WTC11 (cell line): ENCODE results near the gene C1QC. TPM values are rescaled to one million over a fixed set of nuclear protein-coding genes. Genes with fewer than 3 reads are reported as not detected.

ENCODE experiments used
- ATAC-seq: fragments of 200-7000 bp; cut with Tn5 transposase; 2 replicates; pipeline ENCODE4 v1.10.0; 2021; ENCODE audit warnings: mild to moderate bottlenecking, moderate library complexity
- CTCF ChIA-PET: fragments of 300-600 bp; sonication (Branson Sonifier 250); formaldehyde crosslinking; loops from one replicate; lab custom pipeline; 2021; ENCODE audit warnings: antibody characterized with exemption; lab: Charles Lee
- POLR2A ChIA-PET: fragments of 350-600 bp; sonication (Branson Sonifier 250); formaldehyde crosslinking; loops from one replicate; lab custom pipeline; 2021; ENCODE audit warnings: antibody characterized with exemption; lab: Charles Lee
- DNase-seq: peaks from one replicate; pipeline ENCODE4 v3.0.0; 2021; ENCODE audit warnings: low spot score
- H3K27ac Mint-ChIP-seq: 2 replicates; pipeline ENCODE4 v1.8.0; 2021; ENCODE audit warnings: mixed read lengths
- H3K27me3 Mint-ChIP-seq: 2 replicates; pipeline ENCODE4 v1.8.0; 2021; ENCODE audit warnings: low read depth, mild to moderate bottlenecking, moderate library complexity, mixed read lengths
- H3K36me3 Mint-ChIP-seq: 2 replicates; pipeline ENCODE4 v1.8.0; 2021; ENCODE audit warnings: mixed read lengths
- H3K4me1 Mint-ChIP-seq: 2 replicates; pipeline ENCODE4 v1.8.0; 2022; ENCODE audit warnings: mixed read lengths
- H3K4me3 Mint-ChIP-seq: 2 replicates; pipeline ENCODE4 v1.8.0; 2021; ENCODE audit warnings: mild to moderate bottlenecking, moderate library complexity, mixed read lengths
- H3K9me3 Mint-ChIP-seq: 2 replicates; pipeline ENCODE4 v1.8.0; 2021; ENCODE audit warnings: mixed read lengths
- ARID4B ChIP-seq: sonication (generic); formaldehyde crosslinking; IDR thresholded peaks from 2 replicates; pipeline ENCODE4 v1.8.0; 2023; ENCODE audit warnings: missing genetic modification reagents, mild to moderate bottlenecking, borderline replicate concordance
- ATF6 ChIP-seq: sonication (generic); formaldehyde crosslinking; IDR thresholded peaks from 2 replicates; pipeline ENCODE4 v1.8.1; 2023; ENCODE audit warnings: mild to moderate bottlenecking, missing genetic modification reagents
- CBFB ChIP-seq: sonication (generic); formaldehyde crosslinking; IDR thresholded peaks from 2 replicates; pipeline ENCODE4 v1.8.1; 2022; ENCODE audit warnings: mild to moderate bottlenecking, low read depth, missing genetic modification reagents
- FOXJ3 ChIP-seq: sonication (generic); formaldehyde crosslinking; IDR thresholded peaks from 2 replicates; pipeline ENCODE4 v1.9.0; 2021; ENCODE audit warnings: missing genetic modification reagents, mild to moderate bottlenecking, borderline replicate concordance
- FOXP4 ChIP-seq: sonication (generic); formaldehyde crosslinking; IDR thresholded peaks from 2 replicates; pipeline ENCODE4 v1.8.0; 2022; ENCODE audit warnings: mild to moderate bottlenecking, missing genetic modification reagents
- GTF2I ChIP-seq: fragments of 250-450 bp; sonication (Bioruptor Pico); conservative IDR thresholded peaks from 2 replicates; pipeline ENCODE4 v1.4.0; 2021; ENCODE audit warnings: mild to moderate bottlenecking
- IRF2 ChIP-seq: sonication (generic); formaldehyde crosslinking; IDR thresholded peaks from 2 replicates; pipeline ENCODE4 v1.8.0; 2022; ENCODE audit warnings: low read depth, missing genetic modification reagents, borderline replicate concordance
- NR1H2 ChIP-seq: sonication (generic); formaldehyde crosslinking; IDR thresholded peaks from 2 replicates; pipeline ENCODE4 v1.9.0; 2021; ENCODE audit warnings: mild to moderate bottlenecking, moderate library complexity, missing genetic modification reagents
- NR2C2 ChIP-seq: sonication (generic); formaldehyde crosslinking; IDR thresholded peaks from 2 replicates; pipeline ENCODE4 v1.8.0; 2022; ENCODE audit warnings: mild to moderate bottlenecking, missing genetic modification reagents
- PREB ChIP-seq: sonication (generic); formaldehyde crosslinking; IDR thresholded peaks from 2 replicates; pipeline ENCODE4 v1.8.1; 2022; ENCODE audit warnings: mild to moderate bottlenecking, missing genetic modification reagents, moderate library complexity, borderline replicate concordance
- PRRX2 ChIP-seq: fragments of 250-450 bp; sonication (Bioruptor Pico); IDR thresholded peaks from 2 replicates; pipeline ENCODE4 v1.8.0; 2021; ENCODE audit warnings: mild to moderate bottlenecking
- RORB ChIP-seq: fragments of 250-450 bp; sonication (Bioruptor Pico); IDR thresholded peaks from 2 replicates; pipeline ENCODE4 v1.9.0; 2021; ENCODE audit warnings: mild to moderate bottlenecking
- SP1 ChIP-seq: sonication (generic); formaldehyde crosslinking; conservative IDR thresholded peaks from 2 replicates; pipeline ENCODE4 v1.8.1; 2022; ENCODE audit warnings: missing genetic modification reagents
- STAT6 ChIP-seq: sonication (generic); formaldehyde crosslinking; conservative IDR thresholded peaks from 2 replicates; pipeline ENCODE4 v1.8.1; 2023; ENCODE audit warnings: mild to moderate bottlenecking, low read depth, missing genetic modification reagents, moderate library complexity
- TCF7 ChIP-seq: sonication (generic); formaldehyde crosslinking; IDR thresholded peaks from 2 replicates; pipeline ENCODE4 v1.8.0; 2022; ENCODE audit warnings: mild to moderate bottlenecking, low read depth, missing genetic modification reagents, moderate library complexity
- USF1 ChIP-seq: sonication (generic); formaldehyde crosslinking; IDR thresholded peaks from 2 replicates; pipeline ENCODE4 v1.8.0; 2022; ENCODE audit warnings: mild to moderate bottlenecking, missing genetic modification reagents
- ZBTB21 ChIP-seq: sonication (generic); formaldehyde crosslinking; IDR thresholded peaks from 2 replicates; pipeline ENCODE4 v1.8.1; 2023; ENCODE audit warnings: mild to moderate bottlenecking, missing genetic modification reagents, borderline replicate concordance
- ZNF138 ChIP-seq: sonication (generic); formaldehyde crosslinking; conservative IDR thresholded peaks from 2 replicates; pipeline ENCODE4 v1.8.1; 2022; ENCODE audit warnings: mild to moderate bottlenecking, moderate library complexity, missing genetic modification reagents
- ZNF317 ChIP-seq: sonication (generic); formaldehyde crosslinking; IDR thresholded peaks from 2 replicates; pipeline ENCODE4 v1.8.1; 2023; ENCODE audit warnings: low read depth, mild to moderate bottlenecking, moderate library complexity, missing genetic modification reagents, borderline replicate concordance
- total RNA-seq: library from RNA; stranded (reverse); gene quantifications from 3 replicates; pipeline ENCODE4 v1.2.3, GENCODE V29; 2021

C1QC gene
- total RNA-seq, 1 experiment from 2014 or later, result 0.28 TPM

GRCh38 chr1:22683547-22683946, 40.1 kb downstream of the C1QC start:
- Mint-ChIP-seq H3K4me1 (peaks cover 4% of the 10 kb centered on the region), H3K4me3 (no peak overlapping the region), H3K27me3 (no peaks in the 10 kb centered on the region), H3K9me3 (no peaks in the 10 kb centered on the region), H3K36me3 (no peaks in the 10 kb centered on the region), H3K27ac (no peak overlapping the region; the same call in 1 of the 2 replicates)
- TF ChIP-seq TCF7 (CRISPR knock-in tag), result no peak
- TF ChIP-seq FOXJ3 (CRISPR knock-in tag), result no peak
- TF ChIP-seq NR1H2 (CRISPR knock-in tag), result no peak
- no peak for TF ChIP-seq CBFB
- no peak for TF ChIP-seq IRF2 (CRISPR knock-in tag)
- no peak for TF ChIP-seq ZBTB21
- TF ChIP-seq RORB (CRISPR knock-in tag), result no peak
- TF ChIP-seq ARID4B, result no peak
- no peak for TF ChIP-seq NR2C2 (CRISPR knock-in tag)
- TF ChIP-seq USF1 (CRISPR knock-in tag), result no peak
- no peak for TF ChIP-seq FOXP4
- no peak for TF ChIP-seq GTF2I (CRISPR knock-in tag)
- no peak for TF ChIP-seq ATF6
- no peak for TF ChIP-seq STAT6 (CRISPR knock-in tag)
- no peak for TF ChIP-seq PRRX2
- TF ChIP-seq SP1, result no peak
- TF ChIP-seq PREB (CRISPR knock-in tag), result no peak
- no peak for TF ChIP-seq ZNF317 (CRISPR knock-in tag)
- TF ChIP-seq ZNF138 (CRISPR knock-in tag), result no peak
- ChIA-PET POLR2A (no interaction called here), CTCF (interaction anchor here (0.6 to 2.8 kb wide), 6 partner anchors 9 to 247 kb away, joined by 3 to 16 read pairs (median 5); no protein-coding TSS in a partner anchor)
- DNase-seq (no peak), ATAC-seq (no peak)
